Keratinocyte (primary cell): ENCODE results near the gene TBC1D19. TPM values are rescaled to one million over a fixed set of nuclear protein-coding genes. Genes with fewer than 3 reads are reported as not detected.

Experiments used
- DNase-seq: peaks from one replicate; pipeline ENCODE4 v3.0.0-alpha.2; 2011; ENCODE audit warnings: low read depth, missing footprints, low spot score
- FAIRE-seq: peaks from 2 replicates; lab custom pipeline; 2011; peaks lifted over from hg19 to GRCh38; lab: Jason Lieb, UNC
- H2AFZ ChIP-seq: 2 replicates; pipeline ENCODE4 v1.6.0; 2012; ENCODE audit warnings: low read length, control low read depth, inconsistent platforms; ENCODE audit not compliant: control insufficient read depth
- H3K27ac ChIP-seq: 2 replicates; pipeline ENCODE4 v1.5.1; 2011; ENCODE audit warnings: low read length; ENCODE audit not compliant: control insufficient read depth, insufficient read depth
- H3K27me3 ChIP-seq: 3 replicates; pipeline ENCODE4 v1.6.0; 2011; ENCODE audit warnings: low read length; ENCODE audit not compliant: control insufficient read depth, insufficient read depth; ENCODE audit errors: extremely low read depth
- H3K36me3 ChIP-seq, 2 experiments: 2 replicates in 1 of 2; 3 replicates in 1 of 2; pipeline ENCODE4 v1.5.1; 2011; ENCODE audit warnings: low read length in 2 of 2, mild to moderate bottlenecking in 1 of 2; ENCODE audit not compliant: control insufficient read depth in 2 of 2, insufficient read depth in 2 of 2; ENCODE audit errors: extremely low read depth in 1 of 2
- H3K4me1 ChIP-seq: 3 replicates; pipeline ENCODE4 v1.5.1; 2011; ENCODE audit warnings: low read length; ENCODE audit not compliant: control insufficient read depth, insufficient read depth; ENCODE audit errors: extremely low read depth
- H3K4me2 ChIP-seq: 3 replicates; pipeline ENCODE4 v1.6.0; 2011; ENCODE audit warnings: low read depth, low read length; ENCODE audit not compliant: control insufficient read depth, insufficient read depth; ENCODE audit errors: extremely low read depth
- H3K4me3 ChIP-seq, 3 experiments: fragments of 200-600 bp in 1 of 3; sonication (generic) in 1 of 3; 2 replicates in 2 of 3; 3 replicates in 1 of 3; pipeline ENCODE4 v1.5.1; 2011 to 2016; ENCODE audit warnings: low read length in 3 of 3, mild to moderate bottlenecking in 3 of 3, control low read depth in 2 of 3, inconsistent platforms in 1 of 3, low read depth in 1 of 3, mixed read lengths in 1 of 3, mixed run types in 1 of 3, moderate library complexity in 1 of 3; ENCODE audit not compliant: control insufficient read depth in 2 of 3, insufficient read depth in 2 of 3; ENCODE audit errors: extremely low read depth in 1 of 3
- H3K79me2 ChIP-seq: 2 replicates; pipeline ENCODE4 v1.6.0; 2012; ENCODE audit warnings: low read length; ENCODE audit not compliant: control insufficient read depth, insufficient read depth
- H3K9ac ChIP-seq: 3 replicates; pipeline ENCODE4 v1.6.0; 2011; ENCODE audit warnings: low read length; ENCODE audit not compliant: control insufficient read depth, insufficient read depth; ENCODE audit errors: extremely low read depth
- H3K9me1 ChIP-seq: 3 replicates; pipeline ENCODE4 v1.6.0; 2011; ENCODE audit warnings: low read length; ENCODE audit not compliant: control insufficient read depth, insufficient read depth; ENCODE audit errors: extremely low read depth
- H3K9me3 ChIP-seq: 2 replicates; pipeline ENCODE4 v1.5.1; 2012; ENCODE audit warnings: low read depth, low read length; ENCODE audit not compliant: control insufficient read depth
- H4K20me1 ChIP-seq: 3 replicates; pipeline ENCODE4 v1.6.0; 2011; ENCODE audit warnings: low read length; ENCODE audit not compliant: control insufficient read depth, insufficient read depth; ENCODE audit errors: extremely low read depth
- CTCF ChIP-seq, 3 experiments: IDR thresholded peaks in 1 of 3; conservative IDR thresholded peaks in 1 of 3; optimal IDR thresholded peaks in 1 of 3; 2 replicates in 2 of 3; 3 replicates in 1 of 3; pipeline versions ENCODE3 to v1.5.1; 2011; ENCODE audit warnings: low read length in 3 of 3, mild to moderate bottlenecking in 3 of 3, moderate library complexity in 2 of 3, control low read depth in 1 of 3, inconsistent platforms in 1 of 3; ENCODE audit not compliant: insufficient read depth in 2 of 3; ENCODE audit errors: extremely low read depth in 1 of 3
- EZH2 ChIP-seq: IDR thresholded peaks from one replicate; pipeline ENCODE4 v1.6.1; 2012; ENCODE audit warnings: inconsistent platforms, mild to moderate bottlenecking, low read length, moderate library complexity
- dilution Hi-C: fragments of 300-500 bp; cut with MboI; formaldehyde crosslinking; loops from one replicate; pipeline ENCODE4 v1.7.0; 2020; ENCODE audit warnings: low sequenced_read_pairs; ENCODE audit not compliant: extremely low pct_ligation_motif_present
- polyA plus RNA-seq, 5 experiments: library from polyadenylated mRNA; depleted of rRNA in 3 of 5; stranded (reverse) in 3 of 5; stranded (forward) in 1 of 5; unstranded in 1 of 5; fragments of >200 nt; gene quantifications; 1 replicate in 1 of 5; 2 replicates in 3 of 5; 3 replicates in 1 of 5; pipeline versions ENCODE4 v1.2.1 to v1.2.3, GENCODE V29; 2011 to 2012; ENCODE audit warnings: missing spikeins in 2 of 5, low read depth in 1 of 5, low replicate concordance in 1 of 5

Gene TBC1D19
- polyA plus RNA-seq, 1 donor (not counting 4 experiments of a cell fraction or from before 2014, with no cell fraction given): 11.3 TPM

- H3K9ac ChIP-seq: no peak overlapping the region
- H4K20me1 ChIP-seq: no peaks in the 10 kb centered on the region
- DNase-seq: no peak
- no peaks in the 10 kb centered on the region for H3K9me3 ChIP-seq
- no peaks in the 10 kb centered on the region for H3K9me1 ChIP-seq
- dilution Hi-C loops: no loop called here
- TF ChIP-seq CTCF (optimal IDR thresholded peaks at IDR 0.05 in 1 of 3, IDR thresholded peaks at IDR 0.05 in 1 of 3, conservative IDR thresholded peaks at IDR 0.05 in 1 of 3; ENCODE audit: extremely low read depth in 1 of 3, insufficient read depth in 2 of 3, low read length in 3 of 3): no peak
- TF ChIP-seq EZH2: no peak
- H3K36me3 ChIP-seq: peaks cover 0 to 3% of the 10 kb centered on the region in 2 experiments
- no peak overlapping the region for H3K27ac ChIP-seq
- no peaks in the 10 kb centered on the region for H3K27me3 ChIP-seq
- no peak for FAIRE-seq
- H2AFZ ChIP-seq: no peak overlapping the region
- no peak overlapping the region for H3K4me3 ChIP-seq
- H3K4me1 ChIP-seq: no peaks in the 10 kb centered on the region
- no peaks in the 10 kb centered on the region for H3K79me2 ChIP-seq
- H3K4me2 ChIP-seq: no peak overlapping the region
Measured at GRCh38 chr4:26763063-26763462, 179.2 kb downstream of the TBC1D19 start.

GRCh38 chr4:26763648-26764047 lies 179.8 kb downstream of the TBC1D19 start:
- no peak for FAIRE-seq
- dilution Hi-C loops: no loop called here

More at GRCh38 chr4:26763648-26764047, 179.8 kb downstream of the TBC1D19 start:
- Histone ChIP-seq H3K9ac (no peak overlapping the region), H4K20me1 (no peaks in the 10 kb centered on the region), H2AFZ (no peak overlapping the region), H3K27ac (no peak overlapping the region), H3K79me2 (no peaks in the 10 kb centered on the region), H3K4me3 (no peak overlapping the region), H3K9me1 (no peaks in the 10 kb centered on the region), H3K4me1 (no peaks in the 10 kb centered on the region), H3K4me2 (no peak overlapping the region), H3K9me3 (no peaks in the 10 kb centered on the region), H3K36me3 (peaks cover 0 to 2% of the 10 kb centered on the region in 2 experiments), H3K27me3 (no peaks in the 10 kb centered on the region)
- TF ChIP-seq EZH2: no peak
- no peak for TF ChIP-seq CTCF (optimal IDR thresholded peaks at IDR 0.05 in 1 of 3, IDR thresholded peaks at IDR 0.05 in 1 of 3, conservative IDR thresholded peaks at IDR 0.05 in 1 of 3; ENCODE audit: extremely low read depth in 1 of 3, insufficient read depth in 2 of 3, low read length in 3 of 3)
- DNase-seq: no peak
